AG04449 (cell line): Measurements from ENCODE around the gene SCARB2.
"Not testable (repeated sequence)": the region's sequence is repeated elsewhere in the genome, so short reads cannot be mapped to it uniquely, and the experiment has no call there.

ENCODE experiments used
- CTCF ChIA-PET: fragments of 350-600 bp; formaldehyde crosslinking; extraction: SDS; loops from one replicate; lab custom pipeline; 2021; ENCODE audit warnings: antibody characterized with exemption; lab: Yijun Ruan, JAX
- POLR2A ChIA-PET: fragments of 400-600, 350-600 bp; formaldehyde crosslinking; extraction: SDS; loops from one replicate; lab custom pipeline; 2020; ENCODE audit warnings: antibody characterized with exemption, inconsistent platforms; lab: Yijun Ruan, JAX
- DNase-seq: peaks from one replicate; pipeline ENCODE4 v3.0.0-alpha.2; 2010; ENCODE audit warnings: low read depth, low spot score
- H3K4me3 ChIP-seq: 2 replicates; pipeline ENCODE4 v1.5.1; 2011; ENCODE audit warnings: low read depth, mild to moderate bottlenecking, control low read depth, low read length
- CTCF ChIP-seq: IDR thresholded peaks from one replicate; pipeline ENCODE4 v1.5.1; 2011; ENCODE audit warnings: mild to moderate bottlenecking, moderate library complexity, low read length, control low read depth, inconsistent platforms; ENCODE audit not compliant: insufficient read depth; ENCODE audit errors: missing control alignments

The SCARB2 gene

DNA sequence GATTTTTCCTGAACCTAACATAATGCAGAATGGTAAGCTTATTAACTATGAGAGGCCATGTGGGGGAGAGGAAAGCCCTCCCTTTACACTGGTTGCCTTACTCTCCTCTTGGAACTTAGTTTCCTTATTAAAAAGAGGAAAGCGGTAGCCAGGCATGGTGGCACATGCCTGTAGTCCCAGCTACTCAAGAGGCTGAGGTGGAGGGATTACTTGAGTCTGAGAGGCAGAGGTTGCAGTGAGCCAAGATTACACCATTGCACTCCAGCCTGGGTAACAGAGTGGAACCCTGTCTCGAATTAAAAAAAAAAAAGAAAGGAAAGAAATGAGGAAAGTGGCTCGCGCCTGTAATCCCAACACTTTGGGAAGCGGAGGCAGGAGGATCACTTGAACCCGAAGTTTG lies 39.9 kb upstream of the SCARB2 start:
- no peak for DNase-seq
- no peak overlapping the region for H3K4me3 ChIP-seq
- no peak for TF ChIP-seq CTCF
- POLR2A ChIA-PET, result no interaction called here
- CTCF ChIA-PET, result interaction anchor here (1.6 kb wide), 1 partner anchor 122 kb away, joined by 3 read pairs; no protein-coding TSS in a partner anchor

GRCh38 chr4:76252271-76252653 lies 38.6 kb upstream of the SCARB2 start:
- ChIA-PET POLR2A (no interaction called here), CTCF (interaction anchor here (0.7 to 1.6 kb wide), 2 partner anchors 85 to 123 kb away, joined by 3 read pairs; no protein-coding TSS in a partner anchor)
- no peak for DNase-seq
- H3K4me3 ChIP-seq, result no peak overlapping the region
- no peak for TF ChIP-seq CTCF

GRCh38 chr4:76251441-76252270 lies 38.0 kb upstream of the SCARB2 start, which contains the start of gene FAM47E:
TSS of gene FAM47E (plus strand) at chr4:76251721. CDS start at chr4:76251747, 26 bp downstream.
- POLR2A ChIA-PET, result no interaction called here
- TF ChIP-seq CTCF, result no peak
- DNase-seq, result no peak
- CTCF ChIA-PET, result no interaction called here
- H3K4me3 ChIP-seq, result peak within 1 kb of the TSS; percentile 46

GRCh38 chr4:76250962-76251361 lies 37.3 kb upstream of the SCARB2 start:
- H3K4me3 ChIP-seq, result no peak overlapping the region
- CTCF ChIA-PET, result no interaction called here
- no peak for DNase-seq
- POLR2A ChIA-PET, result no interaction called here
- no peak for TF ChIP-seq CTCF

DNA sequence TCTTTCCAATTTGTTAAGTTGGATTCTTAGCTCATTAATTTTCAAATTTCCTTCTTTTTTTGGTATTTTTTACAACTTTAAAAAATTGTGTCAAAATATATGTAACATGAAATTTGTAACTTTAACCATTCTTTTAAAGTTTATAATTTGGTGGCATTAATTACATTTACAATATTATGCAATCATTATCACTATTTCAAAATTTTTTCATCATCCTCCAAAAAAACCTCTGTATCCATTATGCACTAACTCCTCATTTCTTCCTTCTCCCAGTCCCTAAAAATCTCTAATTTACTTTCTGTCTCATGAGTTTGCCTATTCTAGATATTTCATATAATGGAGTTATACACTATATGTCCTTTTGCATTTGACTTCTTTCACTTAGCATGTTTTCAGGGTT lies 33.2 kb upstream of the SCARB2 start:
- H3K4me3 ChIP-seq, result no peak overlapping the region
- POLR2A ChIA-PET, result no interaction called here
- CTCF ChIA-PET, result no interaction called here
- TF ChIP-seq CTCF, result no peak
- no peak for DNase-seq

DNA sequence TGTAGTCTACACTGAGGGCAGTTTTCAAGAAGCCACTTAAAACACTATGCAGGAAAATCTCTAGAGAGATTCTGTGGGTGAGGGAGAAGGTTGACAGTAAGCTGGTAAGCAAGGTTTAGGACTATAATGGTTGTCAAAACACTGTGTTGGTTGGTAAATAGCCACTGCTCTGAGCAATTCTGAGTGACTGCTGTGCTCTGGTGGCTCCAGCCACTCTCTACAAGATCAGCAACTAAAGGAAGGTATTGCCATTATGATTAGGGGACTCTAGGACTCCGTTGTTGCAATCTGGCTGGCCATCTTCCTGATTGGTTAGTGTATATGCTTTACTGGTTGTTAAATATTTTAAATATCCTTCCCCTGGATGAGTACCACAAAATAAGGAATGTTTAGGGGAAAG lies 32.4 kb upstream of the SCARB2 start:
- TF ChIP-seq CTCF, result no peak
- CTCF ChIA-PET, result no interaction called here
- DNase-seq, result no peak
- H3K4me3 ChIP-seq, result no peak overlapping the region
- POLR2A ChIA-PET, result no interaction called here

GRCh38 chr4:76243877-76244276 lies 30.3 kb upstream of the SCARB2 start:
- POLR2A ChIA-PET, CTCF ChIA-PET, H3K4me3 ChIP-seq, DNase-seq: not testable (repeated sequence)
